ENCODE results near the gene MYH7.

Gene MYH7

GRCh38 chr14:23443411-23443812 is 8.0 kb upstream of the MYH7 start:
- TF ChIP-seq SPI1 (IDR thresholded peaks at IDR 0.05; ENCODE audit: borderline replicate concordance, low read depth) (no peak), GABPA (IDR thresholded peaks at IDR 0.05; ENCODE audit: low read depth) (no peak), CTCF (IDR thresholded peaks at IDR 0.05; ENCODE audit: insufficient read depth, low read length) (no peak), REST (IDR thresholded peaks at IDR 0.05; ENCODE audit: insufficient replicate concordance, low read depth) (no peak), POLR2AphosphoS5 (IDR thresholded peaks at IDR 0.05; ENCODE audit: low read depth) (no peak)
- Histone ChIP-seq H3K4me3 (replicated peaks; ENCODE audit: insufficient read depth, low read length) (no peak overlapping the region), H3K27me3 (ENCODE audit: insufficient read depth, poor library complexity, severe bottlenecking) (no peaks in the 10 kb centered on the region), H3K27ac (replicated peaks) (no peak overlapping the region)
- DNase-seq (ENCODE audit: low read depth in 1 of 2, low spot score in 1 of 2): no peak

- H3K27ac ChIP-seq (replicated peaks): no peak overlapping the region
- TF ChIP-seq REST (IDR thresholded peaks at IDR 0.05; ENCODE audit: insufficient replicate concordance, low read depth): no peak
- no peak for TF ChIP-seq CTCF (IDR thresholded peaks at IDR 0.05; ENCODE audit: insufficient read depth, low read length)
- no peak for TF ChIP-seq GABPA (IDR thresholded peaks at IDR 0.05; ENCODE audit: low read depth)
- no peak for TF ChIP-seq POLR2AphosphoS5 (IDR thresholded peaks at IDR 0.05; ENCODE audit: low read depth)
- no peak for TF ChIP-seq SPI1 (IDR thresholded peaks at IDR 0.05; ENCODE audit: borderline replicate concordance, low read depth)
- no peaks in the 10 kb centered on the region for H3K27me3 ChIP-seq (ENCODE audit: insufficient read depth, poor library complexity, severe bottlenecking)
- no peak overlapping the region for H3K4me3 ChIP-seq (replicated peaks; ENCODE audit: insufficient read depth, low read length)
- DNase-seq (ENCODE audit: low read depth in 1 of 2, low spot score in 1 of 2): no peak
These were observed 7.4 kb upstream of the MYH7 start for GRCh38 chr14:23442721-23443356.

- H3K27me3 ChIP-seq (ENCODE audit: insufficient read depth, poor library complexity, severe bottlenecking): no peaks in the 10 kb centered on the region
- H3K4me3 ChIP-seq (replicated peaks; ENCODE audit: insufficient read depth, low read length): no peak overlapping the region
- H3K27ac ChIP-seq (replicated peaks): no peak overlapping the region
- no peak for TF ChIP-seq CTCF (IDR thresholded peaks at IDR 0.05; ENCODE audit: insufficient read depth, low read length)
- no peak for DNase-seq (ENCODE audit: low read depth in 1 of 2, low spot score in 1 of 2)
These were observed 5.6 kb upstream of the MYH7 start for GRCh38 chr14:23441076-23441475.

Measured in HL-60 (cell line).